Measurements from ENCODE around the gene TIE1. TPM values are rescaled to one million over a fixed set of nuclear protein-coding genes. Genes with fewer than 3 reads are reported as not detected.

TIE1 gene
- total RNA-seq, 1 experiment from 2014 or later: 139 TPM

DNA sequence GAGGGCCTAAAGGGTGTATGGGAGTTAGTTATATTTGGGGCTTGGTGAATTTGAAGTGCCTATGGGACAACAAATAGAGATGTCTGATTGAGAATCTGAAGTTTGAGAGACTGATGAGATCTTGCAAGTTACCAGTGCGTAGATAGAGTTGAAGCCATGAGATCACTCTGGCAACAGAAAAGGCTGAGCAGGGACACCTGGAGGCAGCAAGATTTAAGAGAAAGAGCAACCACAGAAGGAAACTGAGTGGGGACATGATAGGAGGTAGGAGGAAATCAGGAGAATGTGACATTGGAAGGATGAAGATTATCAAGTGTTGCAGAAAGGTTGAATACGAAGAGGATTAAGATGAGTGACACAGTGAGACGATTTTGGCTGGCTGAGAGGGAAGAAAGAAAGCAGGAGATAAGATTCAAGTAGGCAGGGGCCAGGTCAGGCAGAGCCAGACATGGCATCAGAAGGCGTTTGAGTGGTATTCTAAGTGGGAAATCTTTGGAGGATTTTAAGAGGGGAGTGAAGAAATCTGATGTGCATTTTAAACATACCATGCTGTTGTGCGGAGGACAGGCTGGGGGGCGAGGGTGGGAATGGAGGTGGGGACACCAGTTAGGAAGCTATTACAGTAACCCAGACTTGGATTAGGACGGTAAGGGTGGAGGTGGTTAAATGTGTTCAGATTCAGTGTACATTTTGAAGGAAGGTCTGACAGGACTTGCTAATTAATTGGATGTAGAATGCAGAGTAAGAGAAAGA lies 33.8 kb downstream of the TIE1 start:
- DNase-seq (ENCODE audit: low read depth): no peak

DNA sequence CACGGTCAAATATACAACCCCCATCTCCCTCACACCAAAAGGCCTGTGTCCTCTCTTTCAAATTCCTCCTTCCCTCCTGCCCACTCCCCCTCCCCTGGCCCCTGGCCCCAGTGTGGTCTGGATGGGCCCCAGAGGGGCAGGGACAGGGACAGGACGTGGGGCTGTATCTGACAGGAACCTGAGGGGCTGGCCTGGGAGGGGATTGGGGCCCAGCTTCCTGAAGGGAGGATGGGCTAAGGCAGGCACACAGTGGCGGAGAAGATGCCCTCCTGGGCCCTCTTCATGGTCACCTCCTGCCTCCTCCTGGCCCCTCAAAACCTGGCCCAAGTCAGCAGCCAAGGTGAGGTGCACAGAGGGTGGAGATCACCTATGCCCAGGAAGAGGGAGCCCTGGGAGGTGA lies 36.8 kb downstream of the TIE1 start, which contains the start of gene MPL:
Gene MPL, plus strand, starts transcription at position 231 of the 400 bp plus-strand sequence. Its CDS starts 31 bp downstream, at position 262.
- no peak for DNase-seq (ENCODE audit: low read depth)

- DNase-seq (ENCODE audit: low read depth): no peak
Measured at GRCh38 chr1:43338001-43338400, 37.2 kb downstream of the TIE1 start.

DNA sequence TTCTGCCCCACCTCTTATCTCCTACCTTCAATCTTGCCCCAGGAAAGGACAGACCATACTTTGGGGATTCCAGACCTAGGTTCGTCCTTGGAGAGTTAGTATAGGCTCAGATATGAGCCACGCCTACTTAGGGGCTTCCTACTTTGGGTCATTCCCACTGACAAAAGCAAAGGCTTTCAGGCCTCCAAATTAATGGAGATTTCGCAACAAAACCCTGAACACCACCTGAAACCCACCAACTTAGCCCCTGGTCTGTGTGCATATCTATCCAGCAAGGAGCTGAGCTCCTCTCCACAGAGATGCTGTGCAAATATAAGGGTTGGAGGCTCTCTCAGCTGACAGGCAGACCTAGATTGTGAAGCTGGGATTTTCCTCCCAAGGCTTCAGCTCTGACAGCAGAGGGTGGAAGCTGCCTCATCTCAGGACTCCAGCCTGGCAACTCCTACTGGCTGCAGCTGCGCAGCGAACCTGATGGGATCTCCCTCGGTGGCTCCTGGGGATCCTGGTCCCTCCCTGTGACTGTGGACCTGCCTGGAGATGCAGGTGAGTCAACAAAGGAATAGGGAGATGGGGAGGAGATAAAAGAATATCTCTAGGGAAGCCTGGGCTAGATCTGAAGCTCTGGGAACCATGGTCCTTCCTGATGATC lies 38.9 kb downstream of the TIE1 start:
- DNase-seq (ENCODE audit: low read depth): no peak

DNA sequence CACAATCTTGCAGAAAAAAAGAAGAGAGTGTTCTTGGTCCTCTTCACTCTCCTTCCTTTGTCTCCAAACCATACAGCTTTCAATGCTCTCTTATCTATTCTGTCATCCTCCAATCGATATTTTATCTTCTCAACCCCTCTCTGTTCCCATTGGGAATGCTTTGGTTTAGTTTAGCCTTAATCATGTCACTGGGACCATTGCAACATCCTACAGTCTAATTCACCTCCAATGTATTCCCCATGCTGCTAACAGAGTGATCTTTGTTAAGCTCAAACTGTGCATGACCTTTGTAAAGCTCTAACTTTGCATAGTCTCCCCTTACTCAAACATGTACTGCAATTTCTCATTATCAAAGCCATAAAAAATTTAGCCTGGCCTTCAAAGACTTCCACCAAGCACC lies 39.8 kb downstream of the TIE1 start:
- no peak for DNase-seq (ENCODE audit: low read depth)

DNA sequence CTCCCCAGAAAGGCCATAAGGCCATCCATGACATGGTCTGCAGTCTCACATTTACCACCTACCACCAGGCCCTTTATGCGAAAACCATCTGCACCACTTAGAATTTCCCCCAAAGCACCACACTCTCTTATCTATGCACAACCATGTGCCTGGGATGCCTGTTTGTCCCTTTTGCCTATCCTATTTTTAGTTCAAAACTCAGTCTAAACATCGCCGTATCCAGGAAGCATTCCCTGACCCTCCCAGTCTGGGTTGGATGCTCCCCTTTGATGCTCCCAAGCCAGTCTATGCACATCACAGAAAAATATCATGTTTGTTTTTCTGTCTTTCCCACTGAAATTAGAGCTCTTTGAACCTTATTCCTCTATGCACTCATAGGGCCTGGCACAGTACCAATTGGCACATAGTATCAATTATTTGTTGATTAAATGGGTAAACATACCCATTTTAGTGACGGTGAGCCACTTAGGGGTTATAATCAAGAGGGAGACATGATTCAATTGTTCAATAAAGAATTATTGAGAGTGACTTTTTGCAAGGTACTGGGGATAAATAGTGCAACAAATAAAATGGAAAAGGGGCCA lies 43.6 kb downstream of the TIE1 start:
- DNase-seq (ENCODE audit: low read depth): no peak

DNA sequence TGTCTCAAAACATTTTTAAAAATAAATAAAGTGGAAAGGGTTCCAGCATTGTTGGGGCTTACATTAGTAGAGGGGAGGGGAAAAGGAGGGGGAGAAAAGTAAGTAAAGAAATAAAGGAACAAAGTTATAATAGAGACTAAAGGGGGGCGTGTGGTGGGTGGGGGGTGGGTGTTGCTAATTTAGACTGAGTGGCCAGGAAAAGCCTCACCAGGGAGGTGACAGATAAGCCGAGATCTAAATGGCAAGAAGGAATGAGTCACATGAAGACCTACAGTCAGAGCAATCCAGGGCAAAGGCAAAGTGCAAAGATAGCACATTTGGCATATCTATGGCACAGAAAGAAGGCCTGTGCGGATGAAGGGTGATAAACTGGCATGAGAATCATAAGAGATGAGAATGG lies 44.3 kb downstream of the TIE1 start:
- no peak for DNase-seq (ENCODE audit: low read depth)

DNA sequence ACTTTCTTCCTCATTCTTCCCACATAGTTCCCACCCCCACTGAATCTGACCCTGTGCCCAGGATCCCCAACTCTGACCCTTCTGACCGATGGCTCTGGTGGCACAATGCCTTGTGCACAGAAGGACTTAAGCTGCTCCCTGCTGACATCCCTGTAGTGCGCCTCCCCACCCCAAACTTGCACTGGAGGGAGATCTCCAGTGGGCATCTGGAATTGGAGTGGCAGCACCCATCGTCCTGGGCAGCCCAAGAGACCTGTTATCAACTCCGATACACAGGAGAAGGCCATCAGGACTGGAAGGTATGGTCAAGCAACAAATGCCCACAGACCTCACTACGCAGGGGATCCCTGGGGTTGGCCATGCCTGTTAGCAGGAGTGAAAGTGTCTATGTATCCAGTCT lies 45.9 kb downstream of the TIE1 start:
- DNase-seq (ENCODE audit: low read depth): no peak

DNA sequence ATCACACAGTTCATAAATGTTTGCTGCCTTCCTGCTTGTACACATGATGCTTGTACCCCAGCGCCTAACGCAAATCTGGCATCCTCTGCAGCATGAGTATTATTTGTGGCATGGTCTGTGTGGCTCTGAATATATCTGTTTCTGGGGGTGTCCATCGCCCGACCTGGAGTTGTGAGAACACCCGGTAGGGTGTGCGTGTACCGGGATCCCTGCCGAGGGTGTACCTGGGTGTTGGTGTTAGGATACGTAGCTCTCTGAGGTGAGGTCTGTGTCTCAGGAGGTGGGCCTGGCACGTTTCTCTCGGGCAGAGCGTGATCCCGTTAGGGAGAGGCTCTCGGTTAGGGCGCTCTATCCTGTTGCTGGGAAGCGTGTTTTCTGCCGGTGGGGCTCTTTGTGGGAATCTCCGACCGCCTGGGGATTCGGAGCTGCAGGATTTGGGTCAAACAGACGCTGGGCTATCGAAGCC lies 47.6 kb downstream of the TIE1 start:
- DNase-seq (ENCODE audit: low read depth): no peak

DNA sequence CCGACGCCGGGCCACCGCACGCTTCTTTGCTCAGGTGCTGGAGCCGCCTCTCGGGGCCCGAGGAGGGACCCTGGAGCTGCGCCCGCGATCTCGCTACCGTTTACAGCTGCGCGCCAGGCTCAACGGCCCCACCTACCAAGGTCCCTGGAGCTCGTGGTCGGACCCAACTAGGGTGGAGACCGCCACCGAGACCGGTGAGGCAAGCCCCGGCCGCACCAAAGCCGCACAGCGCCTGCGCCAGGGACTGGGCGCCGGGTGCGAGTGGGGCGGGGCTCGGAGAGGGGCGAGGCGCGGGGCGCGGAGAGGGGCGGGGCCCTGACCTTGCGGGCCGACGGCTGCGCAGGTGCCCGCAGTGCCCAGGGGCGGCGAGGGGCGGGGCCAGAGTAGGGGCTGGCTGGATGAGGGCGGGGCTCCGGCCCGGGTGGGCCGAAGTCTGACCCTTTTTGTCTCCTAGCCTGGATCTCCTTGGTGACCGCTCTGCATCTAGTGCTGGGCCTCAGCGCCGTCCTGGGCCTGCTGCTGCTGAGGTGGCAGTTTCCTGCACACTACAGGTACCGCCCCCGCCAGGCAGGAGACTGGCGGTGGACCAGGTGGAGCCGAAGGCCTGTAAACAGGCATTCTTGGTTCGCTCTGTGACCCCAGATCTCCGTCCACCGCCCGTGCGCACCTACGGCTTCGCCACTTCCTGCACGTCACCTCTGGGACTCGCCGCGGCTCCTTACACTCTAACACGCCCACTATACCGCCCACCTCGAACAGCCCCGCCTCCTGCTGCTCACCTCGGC lies 48.2 kb downstream of the TIE1 start:
- peak; percentile 79 for DNase-seq (ENCODE audit: low read depth)

DNA sequence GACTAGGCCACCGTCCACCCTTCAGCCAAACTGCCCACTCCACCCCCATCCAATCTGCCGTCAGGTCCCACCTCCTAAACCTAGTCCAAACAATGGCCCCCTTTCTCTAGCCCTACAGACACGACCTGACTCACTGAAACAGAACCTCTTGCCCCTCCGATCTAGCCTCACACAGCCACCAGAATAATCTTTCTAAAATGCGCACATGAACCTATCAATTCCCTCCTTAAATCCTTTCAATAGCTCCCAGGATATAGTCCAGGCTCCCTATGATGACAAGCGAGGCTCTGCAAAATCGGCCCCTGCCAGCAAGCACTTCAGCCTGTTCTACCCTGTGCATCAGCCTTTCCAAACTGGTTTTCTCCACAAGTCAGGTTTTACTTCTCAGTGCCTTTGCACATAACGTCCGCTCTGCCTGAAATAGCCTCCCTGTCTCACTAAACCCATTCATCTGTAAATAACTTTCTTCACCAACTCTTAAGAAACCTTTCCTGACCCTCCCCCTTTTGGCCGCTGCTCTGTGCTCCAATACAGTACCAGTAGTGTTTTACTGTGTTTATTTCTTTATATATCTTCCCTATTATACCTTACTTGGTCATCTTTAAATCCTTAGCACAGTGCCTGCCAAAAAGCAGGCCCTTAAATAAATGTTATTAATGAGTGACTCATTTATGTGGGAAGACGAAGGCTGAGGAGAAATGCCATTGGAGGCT lies 49.0 kb downstream of the TIE1 start:
- DNase-seq (ENCODE audit: low read depth): peak; percentile 32

- no peak for DNase-seq (ENCODE audit: low read depth)
Measured at GRCh38 chr1:43350976-43351375, 50.2 kb downstream of the TIE1 start.

DNA sequence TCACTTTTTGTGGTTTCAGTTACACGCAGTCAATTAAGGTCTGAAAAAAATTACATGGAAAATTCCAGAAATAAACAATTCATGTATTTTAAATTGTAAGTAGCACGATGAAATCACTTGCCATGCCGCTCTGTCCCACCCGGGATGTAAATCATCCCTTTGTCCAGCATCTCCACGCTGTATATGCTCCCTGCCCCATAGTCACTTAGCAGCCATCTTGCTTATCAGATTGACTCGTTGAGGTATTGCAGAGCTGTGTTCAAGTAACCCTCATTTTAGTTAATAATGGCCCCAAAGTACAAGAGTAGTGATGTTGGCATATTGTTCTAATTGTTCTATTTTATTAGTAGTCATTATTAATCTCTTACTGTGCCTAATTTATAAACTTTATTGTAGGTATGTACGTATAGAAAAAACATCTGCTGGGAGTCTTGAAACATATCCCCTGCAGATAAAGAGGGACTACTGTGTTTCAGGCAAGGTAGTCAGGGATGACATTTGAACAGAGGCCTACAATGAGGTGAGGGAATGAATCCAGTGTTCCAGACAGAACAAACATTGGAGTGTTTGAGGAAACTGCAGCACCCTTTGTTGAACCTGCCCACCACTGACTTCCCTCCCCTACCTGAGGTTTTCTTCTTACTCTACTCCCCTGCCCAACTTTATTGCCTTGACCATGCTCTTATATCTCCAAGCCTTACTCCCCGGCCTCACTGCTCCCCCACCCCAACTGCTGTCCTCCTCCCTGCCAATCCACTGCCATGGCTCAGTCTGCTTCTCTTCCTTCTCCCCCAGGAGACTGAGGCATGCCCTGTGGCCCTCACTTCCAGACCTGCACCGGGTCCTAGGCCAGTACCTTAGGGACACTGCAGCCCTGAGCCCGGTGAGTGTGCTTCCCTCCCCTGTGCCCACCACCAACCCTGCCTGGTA lies 50.9 kb downstream of the TIE1 start:
- DNase-seq (ENCODE audit: low read depth): no peak

DNA sequence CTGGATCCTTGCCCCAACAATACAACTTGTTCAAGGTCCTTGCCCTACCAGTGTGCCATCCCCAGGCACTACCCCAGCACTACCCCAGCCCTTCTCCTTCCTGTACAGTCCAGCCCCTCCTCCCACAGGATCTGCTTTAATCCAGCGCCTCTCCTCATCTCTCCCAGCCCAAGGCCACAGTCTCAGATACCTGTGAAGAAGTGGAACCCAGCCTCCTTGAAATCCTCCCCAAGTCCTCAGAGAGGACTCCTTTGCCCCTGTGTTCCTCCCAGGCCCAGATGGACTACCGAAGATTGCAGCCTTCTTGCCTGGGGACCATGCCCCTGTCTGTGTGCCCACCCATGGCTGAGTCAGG lies 51.5 kb downstream of the TIE1 start:
- DNase-seq (ENCODE audit: low read depth): no peak

- DNase-seq (ENCODE audit: low read depth): no peak
Measured at GRCh38 chr1:43352881-43353280, 52.1 kb downstream of the TIE1 start.

GRCh38 chr1:43354471-43354870 lies 53.7 kb downstream of the TIE1 start:
- no peak for DNase-seq (ENCODE audit: low read depth)

DNA sequence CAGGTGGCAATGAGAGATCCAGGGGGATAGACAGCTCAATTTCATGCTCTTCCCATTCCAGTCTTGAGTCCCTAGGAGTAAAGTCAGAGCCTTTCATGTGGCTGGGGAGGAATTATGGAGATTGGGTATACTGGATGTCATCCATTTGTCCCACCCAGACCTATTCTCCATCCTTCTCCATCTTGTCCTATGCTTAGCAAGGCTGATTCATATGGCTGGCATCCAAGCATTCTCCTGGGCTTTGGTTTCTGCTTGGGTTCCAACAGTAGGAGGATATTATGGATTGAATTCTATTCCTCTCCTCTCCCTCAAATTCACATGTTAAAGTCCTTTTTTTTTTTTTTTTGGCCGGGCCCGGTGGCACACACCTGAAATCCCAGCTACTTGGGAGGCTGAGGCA lies 54.2 kb downstream of the TIE1 start:
- no peak for DNase-seq (ENCODE audit: low read depth)

GRCh38 chr1:43357251-43357650 lies 56.5 kb downstream of the TIE1 start:
- no peak for DNase-seq (ENCODE audit: low read depth)

- DNase-seq (ENCODE audit: low read depth): peak; percentile 47
Measured at GRCh38 chr1:43358121-43358745, 57.5 kb downstream of the TIE1 start.

Measured in HT1080 (cell line).